NCI-H2227 (cell line): ENCODE measurements around the gene ITGB1BP1.
A peak's percentile ranks its signal among the peaks of the same experiment; 100 is the strongest.

ENCODE experiments used
- DNase-seq: peaks from one replicate; lab custom pipeline; 2025; ENCODE audit not compliant: unreplicated experiment; lab: John Stamatoyannopoulos, UW

Gene ITGB1BP1

GRCh38 chr2:9428965-9429577 is 5.7 kb upstream of the ITGB1BP1 start:
- no peak for DNase-seq

GRCh38 chr2:9424447-9425164 is 1.3 kb upstream of the ITGB1BP1 start:
- no peak for DNase-seq

- peak; percentile 56 for DNase-seq
Measured at GRCh38 chr2:9423922-9424272, 569 bp upstream of the ITGB1BP1 start.

- no peak for DNase-seq
Measured at GRCh38 chr2:9422321-9423099, 818 bp downstream of the ITGB1BP1 start.

GRCh38 chr2:9420495-9420894 is 2.8 kb downstream of the ITGB1BP1 start:
- DNase-seq, result no peak

- DNase-seq, result no peak
Measured at GRCh38 chr2:9419541-9419940, 3.8 kb downstream of the ITGB1BP1 start.

- DNase-seq, result no peak
Measured at GRCh38 chr2:9418746-9419145, 4.6 kb downstream of the ITGB1BP1 start.

- DNase-seq, result no peak
Measured at GRCh38 chr2:9417725-9418124, 5.6 kb downstream of the ITGB1BP1 start.

GRCh38 chr2:9416962-9417316 is 6.4 kb downstream of the ITGB1BP1 start:
- no peak for DNase-seq

- no peak for DNase-seq
Measured at GRCh38 chr2:9416267-9416961, 6.9 kb downstream of the ITGB1BP1 start.

GRCh38 chr2:9415516-9416169 is 7.7 kb downstream of the ITGB1BP1 start:
- DNase-seq, result no peak

GRCh38 chr2:9412781-9413180 is 10.5 kb downstream of the ITGB1BP1 start:
- no peak for DNase-seq

GRCh38 chr2:9410108-9410507 is 13.2 kb downstream of the ITGB1BP1 start:
- DNase-seq, result no peak

- DNase-seq, result no peak
Measured at GRCh38 chr2:9408641-9409151, 14.6 kb downstream of the ITGB1BP1 start.

- no peak for DNase-seq
Measured at GRCh38 chr2:9407363-9407811, 15.9 kb downstream of the ITGB1BP1 start.

GRCh38 chr2:9406529-9407362 is 16.6 kb downstream of the ITGB1BP1 start:
- no peak for DNase-seq

- no peak for DNase-seq
Measured at GRCh38 chr2:9405636-9406035, 17.7 kb downstream of the ITGB1BP1 start.

GRCh38 chr2:9404451-9404850 is 18.9 kb downstream of the ITGB1BP1 start:
- no peak for DNase-seq

GRCh38 chr2:9403924-9404323 is 19.4 kb downstream of the ITGB1BP1 start:
- DNase-seq, result no peak
